Measurements from ENCODE around the gene SPATA9.

- no peak for TF ChIP-seq POLR2AphosphoS5 (IDR thresholded peaks at IDR 0.05; ENCODE audit: borderline replicate concordance, low read depth, low read length)
- no peak for TF ChIP-seq EZH2 (IDR thresholded peaks at IDR 0.05)
These were observed 10.2 kb downstream of the SPATA9 start for GRCh38 chr5:95672641-95673040.

Data from SK-N-MC (cell line).